OCI-LY3 (cell line): Measurements from ENCODE around the gene FGB.

ENCODE experiments used
- EZH2phosphoT487 ChIP-seq: fragments of 200-600 bp; shearing (Covaris generic); IDR thresholded peaks from 2 replicates; pipeline ENCODE4 v1.6.1; 2018; ENCODE audit warnings: antibody characterized with exemption, mixed run types, low read depth
- TF ChIP-seq, protein P1 (sequence below): fragments of 200-600, 300-600 bp; sonication (generic); IDR thresholded peaks from 2 replicates; pipeline ENCODE4 v1.5.1; 2014; ENCODE audit warnings: antibody characterized with exemption, low read length, low read depth

GRCh38 chr4:154516318-154517029 lies 46.3 kb upstream of the FGB start:
- TF ChIP-seq, protein P1, sequence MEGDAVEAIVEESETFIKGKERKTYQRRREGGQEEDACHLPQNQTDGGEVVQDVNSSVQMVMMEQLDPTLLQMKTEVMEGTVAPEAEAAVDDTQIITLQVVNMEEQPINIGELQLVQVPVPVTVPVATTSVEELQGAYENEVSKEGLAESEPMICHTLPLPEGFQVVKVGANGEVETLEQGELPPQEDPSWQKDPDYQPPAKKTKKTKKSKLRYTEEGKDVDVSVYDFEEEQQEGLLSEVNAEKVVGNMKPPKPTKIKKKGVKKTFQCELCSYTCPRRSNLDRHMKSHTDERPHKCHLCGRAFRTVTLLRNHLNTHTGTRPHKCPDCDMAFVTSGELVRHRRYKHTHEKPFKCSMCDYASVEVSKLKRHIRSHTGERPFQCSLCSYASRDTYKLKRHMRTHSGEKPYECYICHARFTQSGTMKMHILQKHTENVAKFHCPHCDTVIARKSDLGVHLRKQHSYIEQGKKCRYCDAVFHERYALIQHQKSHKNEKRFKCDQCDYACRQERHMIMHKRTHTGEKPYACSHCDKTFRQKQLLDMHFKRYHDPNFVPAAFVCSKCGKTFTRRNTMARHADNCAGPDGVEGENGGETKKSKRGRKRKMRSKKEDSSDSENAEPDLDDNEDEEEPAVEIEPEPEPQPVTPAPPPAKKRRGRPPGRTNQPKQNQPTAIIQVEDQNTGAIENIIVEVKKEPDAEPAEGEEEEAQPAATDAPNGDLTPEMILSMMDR = no peak
- no peak for TF ChIP-seq EZH2phosphoT487
